ENCODE data around the gene ZXDB. TPM values are rescaled to one million over a fixed set of nuclear protein-coding genes. Genes with fewer than 3 reads are reported as not detected.
"Not testable (repeated sequence)": the region's sequence is repeated elsewhere in the genome, so short reads cannot be mapped to it uniquely, and the experiment has no call there.

The ZXDB gene
- 11.9 and 12.0 TPM in 2 replicates for total RNA-seq (2021)
- long read RNA-seq, full-length matches to known transcripts = 3 of 3 reads
- long read RNA-seq, partial matches to known transcripts = 0 of 3 reads
- long read RNA-seq, other reads (novel, unspliced or antisense) = 0 of 3 reads

GRCh38 chrX:57591284-57592159, at the start of gene ZXDB:
Gene ZXDB, plus strand, starts transcription at chrX:57592011. Its CDS starts 38 bp downstream, at chrX:57592049.
- H3T11ph ChIP-seq (ENCODE audit: low read length); H3K27ac ChIP-seq (ENCODE audit: insufficient read length, low read depth, low read length); H2BK15ac ChIP-seq (ENCODE audit: low read depth, low read length); H4K8ac ChIP-seq (replicated peaks; ENCODE audit: insufficient read length, low read depth, low read length); H4K91ac ChIP-seq (ENCODE audit: insufficient read length, low read depth, low read length); H3K18ac ChIP-seq (ENCODE audit: insufficient read length, low read depth, low read length); H2BK5ac ChIP-seq (ENCODE audit: insufficient read length, low read length); H2AFZ ChIP-seq (ENCODE audit: low read length); H2BK12ac ChIP-seq (ENCODE audit: insufficient read length, low read depth, low read length); H3K4me1 ChIP-seq (ENCODE audit: insufficient read depth, low read length); H3K23ac ChIP-seq (ENCODE audit: insufficient read length, low read depth, low read length); DNase-seq; H3K23me2 ChIP-seq (ENCODE audit: insufficient read length, low read depth, low read length, poor library complexity, severe bottlenecking); H2BK120ac ChIP-seq (ENCODE audit: low read depth, low read length, poor library complexity, severe bottlenecking); H3K79me2 ChIP-seq (ENCODE audit: insufficient read depth, low read length); H3K56ac ChIP-seq (ENCODE audit: insufficient read length, low read depth, low read length); H2BK20ac ChIP-seq (ENCODE audit: low read depth, low read length, poor library complexity, severe bottlenecking); H4K5ac ChIP-seq (ENCODE audit: insufficient read length, low read depth, low read length); H3K79me1 ChIP-seq (ENCODE audit: insufficient read depth, low read depth, low read length, poor library complexity, severe bottlenecking); H3K27me3 ChIP-seq (ENCODE audit: insufficient read depth, low read length); H3K4ac ChIP-seq (ENCODE audit: low read depth, low read length); H3K36me3 Mint-ChIP-seq (ENCODE audit: insufficient read depth in 1 of 3, low read depth in 3 of 3); H4K20me1 ChIP-seq (ENCODE audit: control insufficient read depth, insufficient read depth, insufficient read length); H2AK5ac ChIP-seq (ENCODE audit: insufficient read length, low read length); H3K27me3 Mint-ChIP-seq (ENCODE audit: low read depth): not testable (repeated sequence)
- Mint-ChIP-seq H3K4me1 (peaks cover 16 to 26% of the 10 kb centered on the region in 2 experiments), H3K27ac (peak within 1 kb of the TSS; percentile 7 to 37 (median 27); a peak in 2 of 7 replicates), H3K4me3 (peak within 1 kb of the TSS; percentile 60 to 75), H3K9me3 (peaks cover 51 to 64% of the 10 kb centered on the region in 2 experiments)
- H3K14ac ChIP-seq (ENCODE audit: insufficient read depth, low read length) = peak within 1 kb of the TSS; percentile 40; the same call in 1 of the 2 replicates
- H3K4me2 ChIP-seq (ENCODE audit: insufficient read depth, insufficient read length, low read length) = peak within 1 kb of the TSS; percentile 39
- WGBS (ENCODE audit: extremely low coverage, insufficient read length, low lambda C conversion rate) = no CpG with 5 or more reads among the region's 39 CpGs
- H3K9ac ChIP-seq (ENCODE audit: extremely low read depth, insufficient read length, low read length) = peak within 1 kb of the TSS; percentile 31
- peaks cover 22% of the 10 kb centered on the region for H3K9me3 ChIP-seq (ENCODE audit: control insufficient read depth, low read depth, low read length)

Measured in H9 (cell line).